Activated T-helper 1 cell treated with anti-CD3 and anti-CD28 coated beads, Interleukin-12 subunit alpha, Interleukin-12 subunit beta, Interleukin-2, Interleukin-4 antibody, amounts not matched to agents 30 ng/mL and 10 ng/mL and 1 ng/mL, durations not matched to agents 14 hours and 24 hours and 36 hours (primary cell): ENCODE data around the gene SMARCAD1. TPM values are rescaled to one million over a fixed set of nuclear protein-coding genes. Genes with fewer than 3 reads are reported as not detected.

Source experiments
- total RNA-seq: library from RNA; stranded (reverse); gene quantifications from 2 replicates; pipeline ENCODE4 v1.2.3, GENCODE V29; 2022

The SMARCAD1 gene
- total RNA-seq, 1 donor from 2014 or later: 44.0 TPM

Other genes with a start within 250 kb of the SMARCAD1 start
- gene HPGDS, start 135.0 kb downstream of the SMARCAD1 start, total RNA-seq: not detected in 2 replicates
- gene PDLIM5, start 244.1 kb downstream of the SMARCAD1 start, total RNA-seq: 17.8 and 20.6 TPM in 2 replicates